Brain microvascular endothelial cell (primary cell): Measurements from ENCODE around the gene PRR30.

Source experiments
- DNase-seq: peaks from one replicate; pipeline ENCODE4 v3.0.0-alpha.2; 2020
- H3K27ac ChIP-seq: fragments of 250-450 bp; sonication (Bioruptor Pico); 2 replicates; pipeline ENCODE4 v1.5.1; 2020; ENCODE audit warnings: mild to moderate bottlenecking, moderate library complexity
- H3K27me3 ChIP-seq: fragments of 250-450 bp; sonication (Bioruptor Pico); replicated peaks from 2 replicates; pipeline ENCODE4 v1.5.1; 2020; ENCODE audit warnings: mild to moderate bottlenecking
- H3K36me3 ChIP-seq: fragments of 250-450 bp; sonication (Bioruptor Pico); replicated peaks from 2 replicates; pipeline ENCODE4 v1.5.1; 2020; ENCODE audit warnings: mild to moderate bottlenecking
- H3K4me3 ChIP-seq: 2 replicates; pipeline ENCODE4 v1.5.1; 2011; ENCODE audit warnings: low read depth, mild to moderate bottlenecking, control low read depth, low read length, moderate library complexity
- in situ Hi-C: cut with HindIII; loops from 2 replicates; pipeline ENCODE4 v1.10.0; 2017; ENCODE audit warnings: low sequenced_read_pairs, low pct_ligation_motif_present
- TF ChIP-seq, protein P1 (sequence below): IDR thresholded peaks from 2 replicates; pipeline ENCODE4 v1.5.1; 2011; ENCODE audit warnings: low read depth, mild to moderate bottlenecking, moderate library complexity, low read length, control low read depth, inconsistent platforms; ENCODE audit errors: missing control alignments

Gene PRR30

DNA sequence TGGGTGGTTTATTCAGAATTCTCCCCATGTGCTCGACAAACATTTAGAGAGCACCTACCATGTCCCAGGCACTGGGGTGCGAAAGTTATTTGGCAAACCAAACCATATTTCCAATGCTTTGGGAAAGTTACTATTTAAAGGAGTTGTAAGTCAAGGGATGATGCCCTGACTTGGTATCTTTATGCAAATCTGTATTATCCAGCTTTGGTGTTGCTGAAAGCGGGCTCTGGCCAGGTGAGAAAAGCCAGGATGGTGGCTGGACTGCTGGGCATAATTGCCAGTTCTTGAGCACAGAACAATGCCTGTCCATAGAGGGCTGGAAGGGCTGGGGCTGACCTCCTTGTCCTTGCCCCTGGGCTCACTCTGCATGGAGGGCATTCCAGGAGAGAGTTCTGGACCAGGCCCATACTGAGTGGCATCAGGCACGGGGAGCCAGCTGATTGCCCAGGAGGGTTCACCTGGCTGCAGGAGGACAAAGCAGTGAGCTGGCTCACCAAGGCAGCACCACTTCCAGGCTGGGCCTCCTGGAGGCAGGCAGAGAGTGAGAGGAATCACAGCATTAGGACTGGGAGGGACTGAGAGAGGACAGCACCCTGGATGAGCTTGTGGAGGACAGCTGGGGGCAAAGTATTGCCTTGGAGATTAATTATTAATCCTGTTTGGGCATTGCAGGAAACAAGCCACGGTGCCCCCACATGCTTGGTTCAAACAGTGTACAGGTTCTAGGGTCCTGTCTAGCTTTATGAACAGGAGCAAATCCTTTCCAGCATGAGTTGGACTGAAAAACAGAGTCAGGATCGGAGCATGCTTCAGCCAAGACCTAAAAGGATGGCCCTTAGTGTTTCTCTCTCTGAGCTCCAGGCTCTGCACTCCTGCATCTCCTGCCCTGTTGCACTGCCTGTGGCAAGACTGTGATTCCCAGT, 45.5 kb downstream of the PRR30 start:
- TF ChIP-seq, protein P1, sequence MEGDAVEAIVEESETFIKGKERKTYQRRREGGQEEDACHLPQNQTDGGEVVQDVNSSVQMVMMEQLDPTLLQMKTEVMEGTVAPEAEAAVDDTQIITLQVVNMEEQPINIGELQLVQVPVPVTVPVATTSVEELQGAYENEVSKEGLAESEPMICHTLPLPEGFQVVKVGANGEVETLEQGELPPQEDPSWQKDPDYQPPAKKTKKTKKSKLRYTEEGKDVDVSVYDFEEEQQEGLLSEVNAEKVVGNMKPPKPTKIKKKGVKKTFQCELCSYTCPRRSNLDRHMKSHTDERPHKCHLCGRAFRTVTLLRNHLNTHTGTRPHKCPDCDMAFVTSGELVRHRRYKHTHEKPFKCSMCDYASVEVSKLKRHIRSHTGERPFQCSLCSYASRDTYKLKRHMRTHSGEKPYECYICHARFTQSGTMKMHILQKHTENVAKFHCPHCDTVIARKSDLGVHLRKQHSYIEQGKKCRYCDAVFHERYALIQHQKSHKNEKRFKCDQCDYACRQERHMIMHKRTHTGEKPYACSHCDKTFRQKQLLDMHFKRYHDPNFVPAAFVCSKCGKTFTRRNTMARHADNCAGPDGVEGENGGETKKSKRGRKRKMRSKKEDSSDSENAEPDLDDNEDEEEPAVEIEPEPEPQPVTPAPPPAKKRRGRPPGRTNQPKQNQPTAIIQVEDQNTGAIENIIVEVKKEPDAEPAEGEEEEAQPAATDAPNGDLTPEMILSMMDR: no peak
- Histone ChIP-seq H3K27ac (no peak overlapping the region), H3K27me3 (no peaks in the 10 kb centered on the region), H3K36me3 (no peaks in the 10 kb centered on the region), H3K4me3 (no peak overlapping the region)
- in situ Hi-C loops: no loop called here
- DNase-seq: no peak

GRCh38 chr2:27092696-27093429, 46.3 kb downstream of the PRR30 start:
- in situ Hi-C loops: no loop called here
- H3K4me3 ChIP-seq: no peak overlapping the region
- H3K36me3 ChIP-seq: no peaks in the 10 kb centered on the region
- TF ChIP-seq, protein P1: no peak
- no peak overlapping the region for H3K27ac ChIP-seq
- no peaks in the 10 kb centered on the region for H3K27me3 ChIP-seq
- DNase-seq: no peak

DNA sequence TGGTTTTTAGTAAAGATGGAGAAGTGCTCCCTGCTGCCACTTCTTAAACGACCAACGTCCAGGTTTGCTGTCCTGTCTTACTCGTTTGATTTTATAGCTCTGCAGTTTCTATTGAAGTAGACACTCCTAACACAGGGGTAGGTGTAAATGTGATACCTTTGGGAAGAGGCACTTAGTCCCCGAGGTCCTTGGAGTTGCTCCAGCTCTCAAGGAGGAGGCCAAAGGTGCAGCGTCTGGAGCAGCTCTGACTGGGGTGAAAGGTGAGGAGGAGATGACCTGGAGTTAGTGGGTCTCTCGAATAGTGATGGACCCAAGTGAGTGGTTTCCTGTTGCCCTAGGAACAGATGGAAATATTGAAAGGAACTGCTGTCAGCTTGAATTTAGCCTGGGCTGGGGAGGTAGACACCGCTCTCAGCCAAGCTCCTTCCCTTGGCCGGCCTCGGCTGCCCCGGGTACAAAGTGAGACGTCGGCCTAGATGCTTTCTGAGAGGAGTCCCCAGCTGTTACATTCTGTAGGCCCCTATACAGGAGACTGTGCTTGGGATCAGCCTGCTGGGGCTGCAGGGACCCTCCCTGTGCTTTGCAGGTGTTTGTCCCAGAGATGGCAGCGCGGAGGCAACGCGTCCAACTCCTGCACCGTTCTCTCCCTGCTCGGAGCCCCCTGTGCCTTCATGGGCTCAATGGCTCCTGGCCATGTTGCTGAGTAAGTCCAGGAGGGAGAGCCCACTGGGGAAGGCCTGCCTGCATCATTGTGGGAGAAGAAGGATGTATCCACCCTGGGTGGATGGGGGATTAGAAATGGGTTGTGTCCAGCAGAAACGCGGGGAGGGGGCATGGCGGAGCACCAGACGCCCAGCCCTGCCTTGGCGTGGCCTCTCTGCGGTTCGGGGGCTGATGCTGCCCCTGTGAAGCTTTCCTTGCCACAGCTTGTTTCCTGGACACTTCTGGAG, 47.2 kb downstream of the PRR30 start:
- TF ChIP-seq, protein P1: no peak
- H3K27me3 ChIP-seq: no peaks in the 10 kb centered on the region
- in situ Hi-C loops: no loop called here

GRCh38 chr2:27089111-27089954, 49.9 kb downstream of the PRR30 start:
- in situ Hi-C loops: no loop called here
- H3K27me3 ChIP-seq: no peaks in the 10 kb centered on the region

More for the DNA sequence above, 47.2 kb downstream of the PRR30 start:
- no peaks in the 10 kb centered on the region for H3K36me3 ChIP-seq
- DNase-seq: no peak
- no peak overlapping the region for H3K4me3 ChIP-seq
- no peak overlapping the region for H3K27ac ChIP-seq

More at GRCh38 chr2:27089111-27089954, 49.9 kb downstream of the PRR30 start:
- TF ChIP-seq, protein P1: no peak
- Histone ChIP-seq H3K36me3 (no peaks in the 10 kb centered on the region), H3K4me3 (no peak overlapping the region), H3K27ac (no peak overlapping the region)
- no peak for DNase-seq
